ENCODE measurements around the gene SLC2A1.
A peak's percentile ranks its signal among the peaks of the same experiment; 100 is the strongest.

The SLC2A1 gene

GRCh38 chr1:42947117-42947516 is 11.6 kb downstream of the SLC2A1 start:
- no peaks in the 10 kb centered on the region for H3K9me3 ChIP-seq (ENCODE audit: control insufficient read depth, insufficient read depth, low read depth, low read length)
- no peak overlapping the region for H3K27ac ChIP-seq (ENCODE audit: low read depth, low read length)
- no peaks in the 10 kb centered on the region for H3K27me3 ChIP-seq (ENCODE audit: control insufficient read depth, insufficient read depth, low read length)
- H3K4me1 ChIP-seq (ENCODE audit: control insufficient read depth, insufficient read depth, low read length): peaks cover 85% of the 10 kb centered on the region
- H3K36me3 ChIP-seq (ENCODE audit: control insufficient read depth, insufficient read depth, low read length): peaks cover 82% of the 10 kb centered on the region
- no peak overlapping the region for H3K4me3 ChIP-seq (ENCODE audit: low read depth, low read length)
- no peak overlapping the region for H3K9ac ChIP-seq (ENCODE audit: low read length)

DNA sequence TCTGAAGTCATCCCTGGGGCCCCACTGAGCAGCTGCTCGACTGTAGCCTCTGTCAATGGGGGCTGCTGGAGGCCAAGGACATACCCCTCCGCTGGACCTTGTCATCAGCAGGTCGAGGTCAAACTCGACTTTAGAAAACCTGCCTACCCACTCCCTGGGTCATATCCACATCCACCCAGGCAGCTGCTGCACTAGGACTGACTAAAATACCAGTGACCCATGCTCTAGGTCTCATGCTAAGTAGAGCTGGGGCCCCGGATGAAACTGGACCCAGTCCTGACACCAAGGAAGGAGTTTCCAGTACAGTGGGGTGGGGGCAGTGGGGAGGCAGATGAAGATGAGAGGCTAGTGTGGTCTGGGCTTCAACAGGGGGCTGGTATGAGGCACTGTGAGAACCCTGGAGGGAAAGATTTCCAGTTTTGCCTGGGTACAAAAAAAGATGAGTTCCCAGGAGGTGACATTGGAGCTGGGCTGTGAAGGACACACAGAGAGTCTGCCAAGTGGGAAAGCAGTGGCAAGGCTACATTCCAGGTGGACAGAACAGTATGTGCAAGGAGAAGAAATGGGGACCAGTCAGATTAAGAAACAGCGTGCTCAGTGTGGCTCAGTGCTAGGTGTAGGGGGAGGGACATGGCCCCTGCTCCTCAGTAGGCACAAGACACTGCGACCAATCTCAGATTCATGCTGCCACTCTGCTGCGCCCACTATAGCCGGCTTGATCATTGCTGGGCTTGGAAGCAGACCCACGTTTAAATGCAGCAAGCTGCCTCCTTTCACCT is 12.4 kb downstream of the SLC2A1 start:
- H3K9me3 ChIP-seq (ENCODE audit: control insufficient read depth, insufficient read depth, low read depth, low read length): no peaks in the 10 kb centered on the region
- no peak overlapping the region for H3K27ac ChIP-seq (ENCODE audit: low read depth, low read length)
- no peak overlapping the region for H3K4me3 ChIP-seq (ENCODE audit: low read depth, low read length)
- no peak overlapping the region for H3K9ac ChIP-seq (ENCODE audit: low read length)
- peaks cover 82% of the 10 kb centered on the region for H3K36me3 ChIP-seq (ENCODE audit: control insufficient read depth, insufficient read depth, low read length)
- H3K4me1 ChIP-seq (ENCODE audit: control insufficient read depth, insufficient read depth, low read length): peaks cover 89% of the 10 kb centered on the region
- H3K27me3 ChIP-seq (ENCODE audit: control insufficient read depth, insufficient read depth, low read length): no peaks in the 10 kb centered on the region

GRCh38 chr1:42945164-42945563 is 13.5 kb downstream of the SLC2A1 start:
- Histone ChIP-seq H3K9ac (ENCODE audit: low read length) (no peak overlapping the region), H3K4me3 (ENCODE audit: low read depth, low read length) (no peak overlapping the region), H3K4me1 (ENCODE audit: control insufficient read depth, insufficient read depth, low read length) (peaks cover 88% of the 10 kb centered on the region), H3K36me3 (ENCODE audit: control insufficient read depth, insufficient read depth, low read length) (peaks cover 84% of the 10 kb centered on the region), H3K9me3 (ENCODE audit: control insufficient read depth, insufficient read depth, low read depth, low read length) (no peaks in the 10 kb centered on the region), H3K27me3 (ENCODE audit: control insufficient read depth, insufficient read depth, low read length) (no peaks in the 10 kb centered on the region), H3K27ac (ENCODE audit: low read depth, low read length) (no peak overlapping the region)

DNA sequence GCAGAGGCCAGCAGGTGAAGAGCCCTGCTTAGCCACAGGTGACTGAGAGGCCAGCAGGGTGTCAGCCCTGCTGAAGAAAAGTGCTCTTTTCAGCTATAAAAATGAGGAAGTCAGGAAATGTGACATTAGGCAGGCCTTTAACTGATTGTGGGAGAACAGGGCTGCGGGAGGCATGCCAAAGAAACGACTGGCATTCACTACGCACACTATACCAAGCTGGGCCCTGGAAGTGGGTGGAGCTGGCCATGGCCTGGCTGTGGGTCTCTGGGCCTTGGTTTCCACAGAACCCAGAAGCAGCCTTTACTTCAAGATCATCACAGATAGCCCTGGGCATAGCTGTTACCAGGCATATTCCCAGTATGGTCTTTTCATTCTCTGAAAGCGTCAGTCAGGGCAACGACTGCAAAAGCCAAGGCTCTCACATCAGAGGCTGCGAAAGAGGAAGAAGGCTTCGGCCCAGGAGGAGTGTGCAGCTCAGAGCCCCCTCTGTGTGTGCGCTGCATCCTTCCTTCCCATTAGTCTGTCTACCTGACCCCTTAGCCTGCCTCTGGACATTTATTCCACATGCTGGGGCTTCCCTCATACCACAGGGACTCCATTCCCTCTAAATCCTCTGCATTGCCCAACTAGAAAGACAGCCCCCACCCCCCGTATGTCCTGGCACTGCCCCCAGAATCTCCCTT is 14.3 kb downstream of the SLC2A1 start:
- peaks cover 83% of the 10 kb centered on the region for H3K4me1 ChIP-seq (ENCODE audit: control insufficient read depth, insufficient read depth, low read length)

DNA sequence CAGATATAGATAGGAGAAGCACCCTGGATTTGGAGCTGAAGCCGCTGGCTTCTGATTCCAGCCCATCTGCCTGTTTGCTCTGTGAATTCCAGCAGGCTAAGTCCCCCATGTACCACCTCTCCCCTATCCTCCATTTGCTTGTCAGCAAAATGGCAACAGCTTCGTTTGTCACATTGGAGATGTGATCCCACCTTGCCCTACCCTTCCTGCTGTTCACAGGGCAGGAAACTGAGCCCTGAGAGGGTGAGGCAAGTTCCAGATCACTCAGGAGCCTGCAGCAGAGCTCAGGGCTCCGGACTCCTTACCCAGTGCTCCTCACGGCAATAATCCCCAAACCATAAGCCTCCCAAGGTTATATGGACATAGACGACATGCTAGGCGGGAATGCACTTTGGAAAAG is 14.9 kb downstream of the SLC2A1 start:
- Histone ChIP-seq H3K27me3 (ENCODE audit: control insufficient read depth, insufficient read depth, low read length) (no peaks in the 10 kb centered on the region), H3K36me3 (ENCODE audit: control insufficient read depth, insufficient read depth, low read length) (peaks cover 90% of the 10 kb centered on the region), H3K4me3 (ENCODE audit: low read depth, low read length) (no peak overlapping the region), H3K27ac (ENCODE audit: low read depth, low read length) (no peak overlapping the region; the same call in 1 of the 2 replicates), H3K4me1 (ENCODE audit: control insufficient read depth, insufficient read depth, low read length) (peaks cover 82% of the 10 kb centered on the region), H3K9me3 (ENCODE audit: control insufficient read depth, insufficient read depth, low read depth, low read length) (no peaks in the 10 kb centered on the region), H3K9ac (ENCODE audit: low read length) (peak overlapping the region; percentile 4)

More for the DNA sequence above, 14.3 kb downstream of the SLC2A1 start:
- Histone ChIP-seq H3K27ac (ENCODE audit: low read depth, low read length) (no peak overlapping the region; the same call in 1 of the 2 replicates), H3K9ac (ENCODE audit: low read length) (peak overlapping the region; percentile 4), H3K9me3 (ENCODE audit: control insufficient read depth, insufficient read depth, low read depth, low read length) (no peaks in the 10 kb centered on the region), H3K36me3 (ENCODE audit: control insufficient read depth, insufficient read depth, low read length) (peaks cover 88% of the 10 kb centered on the region), H3K27me3 (ENCODE audit: control insufficient read depth, insufficient read depth, low read length) (no peaks in the 10 kb centered on the region), H3K4me3 (ENCODE audit: low read depth, low read length) (no peak overlapping the region)

DNA sequence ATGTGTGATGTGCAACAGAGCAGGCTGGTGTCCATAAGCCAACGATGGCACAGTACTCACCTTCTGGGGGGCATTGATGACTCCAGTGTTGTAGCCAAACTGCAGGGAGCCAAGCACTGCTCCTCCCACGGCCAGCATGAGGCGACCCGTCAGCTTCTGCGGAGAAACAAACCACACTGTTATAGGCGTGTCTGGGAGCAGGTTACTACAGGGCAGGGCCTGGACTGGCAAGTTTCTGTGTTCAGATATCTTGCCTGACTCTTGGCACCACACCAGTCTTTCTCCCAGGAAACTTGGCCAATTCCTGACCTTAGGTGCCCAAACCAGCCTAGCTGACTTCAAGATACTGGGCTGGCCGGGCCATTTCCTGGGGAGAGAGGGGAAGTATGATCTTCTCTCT is 15.5 kb downstream of the SLC2A1 start:
- Histone ChIP-seq H3K36me3 (ENCODE audit: control insufficient read depth, insufficient read depth, low read length) (peaks cover 93% of the 10 kb centered on the region), H3K9me3 (ENCODE audit: control insufficient read depth, insufficient read depth, low read depth, low read length) (no peaks in the 10 kb centered on the region), H3K9ac (ENCODE audit: low read length) (no peak overlapping the region), H3K27ac (ENCODE audit: low read depth, low read length) (no peak overlapping the region), H3K27me3 (ENCODE audit: control insufficient read depth, insufficient read depth, low read length) (no peaks in the 10 kb centered on the region), H3K4me3 (ENCODE audit: low read depth, low read length) (no peak overlapping the region), H3K4me1 (ENCODE audit: control insufficient read depth, insufficient read depth, low read length) (peaks cover 81% of the 10 kb centered on the region)

GRCh38 chr1:42942444-42942843 is 16.2 kb downstream of the SLC2A1 start:
- Histone ChIP-seq H3K4me1 (ENCODE audit: control insufficient read depth, insufficient read depth, low read length) (peaks cover 80% of the 10 kb centered on the region), H3K36me3 (ENCODE audit: control insufficient read depth, insufficient read depth, low read length) (peaks cover 94% of the 10 kb centered on the region), H3K4me3 (ENCODE audit: low read depth, low read length) (no peak overlapping the region), H3K9ac (ENCODE audit: low read length) (no peak overlapping the region), H3K9me3 (ENCODE audit: control insufficient read depth, insufficient read depth, low read depth, low read length) (no peaks in the 10 kb centered on the region), H3K27ac (ENCODE audit: low read depth, low read length) (no peak overlapping the region), H3K27me3 (ENCODE audit: control insufficient read depth, insufficient read depth, low read length) (no peaks in the 10 kb centered on the region)

DNA sequence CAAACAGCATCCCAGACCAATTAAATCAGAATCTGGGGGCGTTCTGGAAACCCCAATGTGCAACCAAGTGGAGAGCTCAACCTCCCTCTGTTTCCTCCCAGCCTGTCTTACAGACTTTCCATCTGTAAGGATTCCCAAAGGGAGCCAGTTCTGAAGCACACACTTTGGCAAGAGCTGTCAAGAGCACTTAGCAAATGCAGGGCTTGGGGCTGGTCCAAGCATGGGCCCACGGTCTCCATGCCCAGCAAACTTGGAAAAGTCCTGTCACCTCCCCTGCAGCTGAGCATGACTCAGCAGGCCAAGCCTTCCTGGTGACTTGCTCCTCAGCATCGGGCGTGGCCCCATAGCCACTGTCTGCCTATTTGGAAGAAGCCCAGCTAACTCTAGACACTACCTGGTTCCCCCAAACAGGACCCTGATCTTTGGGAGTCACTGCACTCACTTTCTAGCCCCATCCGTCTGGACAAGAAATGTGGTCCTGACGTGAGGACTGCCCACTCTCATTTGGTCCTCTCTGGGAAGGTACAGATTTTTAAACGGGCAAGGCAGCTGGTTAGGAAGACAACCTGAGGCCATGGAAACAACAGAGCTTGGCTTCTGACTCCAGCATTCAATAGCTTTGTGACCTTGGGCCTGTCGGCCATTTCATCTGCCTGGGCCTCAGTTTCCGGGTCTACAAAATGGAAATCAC is 16.9 kb downstream of the SLC2A1 start:
- Histone ChIP-seq H3K4me3 (ENCODE audit: low read depth, low read length) (no peak overlapping the region), H3K9ac (ENCODE audit: low read length) (no peak overlapping the region), H3K27ac (ENCODE audit: low read depth, low read length) (peak overlapping the region; percentile 73; the same call in 1 of the 2 replicates), H3K36me3 (ENCODE audit: control insufficient read depth, insufficient read depth, low read length) (peaks cover 95% of the 10 kb centered on the region), H3K27me3 (ENCODE audit: control insufficient read depth, insufficient read depth, low read length) (no peaks in the 10 kb centered on the region), H3K9me3 (ENCODE audit: control insufficient read depth, insufficient read depth, low read depth, low read length) (no peaks in the 10 kb centered on the region), H3K4me1 (ENCODE audit: control insufficient read depth, insufficient read depth, low read length) (peaks cover 80% of the 10 kb centered on the region)

DNA sequence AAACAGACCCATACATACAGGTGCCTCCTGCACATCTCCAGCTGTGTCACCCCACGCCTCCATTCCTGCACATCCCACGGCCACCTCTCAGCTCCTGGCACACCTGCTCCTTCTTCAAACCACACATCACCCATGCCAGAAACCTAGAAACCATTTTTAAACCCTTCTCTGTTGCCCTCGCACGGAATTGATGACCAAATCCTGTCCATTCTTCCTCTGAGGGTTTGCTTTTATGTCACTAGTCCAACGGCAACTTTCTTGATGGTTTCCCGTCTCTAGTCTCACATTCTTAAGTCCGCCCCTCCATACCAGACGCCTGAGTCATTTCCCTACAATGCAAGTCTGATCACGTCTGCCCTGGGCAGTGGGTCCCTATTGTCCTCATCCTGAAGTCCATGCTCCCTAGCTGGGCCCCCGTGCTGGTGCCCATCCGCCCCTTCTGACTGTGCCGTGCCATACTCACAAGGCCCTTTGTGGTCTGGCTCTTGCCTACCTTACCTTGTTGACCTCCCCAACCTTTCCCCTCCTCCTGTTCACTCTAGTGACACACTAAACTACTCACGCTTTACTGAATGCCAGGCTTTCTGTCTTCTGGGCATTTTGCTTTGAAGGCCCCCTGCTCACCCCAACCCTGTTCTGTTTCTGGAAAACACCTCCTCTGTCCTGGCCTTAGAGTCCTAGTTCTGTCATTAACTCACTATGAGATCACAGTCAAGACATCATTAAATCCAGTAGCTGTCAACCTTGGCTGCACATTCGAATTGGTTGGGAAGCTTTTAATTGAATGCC is 17.6 kb downstream of the SLC2A1 start:
- Histone ChIP-seq H3K4me3 (ENCODE audit: low read depth, low read length) (peak overlapping the region; percentile 5; the same call in 1 of the 2 replicates), H3K27ac (ENCODE audit: low read depth, low read length) (peak overlapping the region; percentile 73; the same call in 1 of the 2 replicates), H3K9ac (ENCODE audit: low read length) (no peak overlapping the region), H3K4me1 (ENCODE audit: control insufficient read depth, insufficient read depth, low read length) (peaks cover 80% of the 10 kb centered on the region), H3K9me3 (ENCODE audit: control insufficient read depth, insufficient read depth, low read depth, low read length) (no peaks in the 10 kb centered on the region), H3K36me3 (ENCODE audit: control insufficient read depth, insufficient read depth, low read length) (peaks cover 96% of the 10 kb centered on the region), H3K27me3 (ENCODE audit: control insufficient read depth, insufficient read depth, low read length) (no peaks in the 10 kb centered on the region)

DNA sequence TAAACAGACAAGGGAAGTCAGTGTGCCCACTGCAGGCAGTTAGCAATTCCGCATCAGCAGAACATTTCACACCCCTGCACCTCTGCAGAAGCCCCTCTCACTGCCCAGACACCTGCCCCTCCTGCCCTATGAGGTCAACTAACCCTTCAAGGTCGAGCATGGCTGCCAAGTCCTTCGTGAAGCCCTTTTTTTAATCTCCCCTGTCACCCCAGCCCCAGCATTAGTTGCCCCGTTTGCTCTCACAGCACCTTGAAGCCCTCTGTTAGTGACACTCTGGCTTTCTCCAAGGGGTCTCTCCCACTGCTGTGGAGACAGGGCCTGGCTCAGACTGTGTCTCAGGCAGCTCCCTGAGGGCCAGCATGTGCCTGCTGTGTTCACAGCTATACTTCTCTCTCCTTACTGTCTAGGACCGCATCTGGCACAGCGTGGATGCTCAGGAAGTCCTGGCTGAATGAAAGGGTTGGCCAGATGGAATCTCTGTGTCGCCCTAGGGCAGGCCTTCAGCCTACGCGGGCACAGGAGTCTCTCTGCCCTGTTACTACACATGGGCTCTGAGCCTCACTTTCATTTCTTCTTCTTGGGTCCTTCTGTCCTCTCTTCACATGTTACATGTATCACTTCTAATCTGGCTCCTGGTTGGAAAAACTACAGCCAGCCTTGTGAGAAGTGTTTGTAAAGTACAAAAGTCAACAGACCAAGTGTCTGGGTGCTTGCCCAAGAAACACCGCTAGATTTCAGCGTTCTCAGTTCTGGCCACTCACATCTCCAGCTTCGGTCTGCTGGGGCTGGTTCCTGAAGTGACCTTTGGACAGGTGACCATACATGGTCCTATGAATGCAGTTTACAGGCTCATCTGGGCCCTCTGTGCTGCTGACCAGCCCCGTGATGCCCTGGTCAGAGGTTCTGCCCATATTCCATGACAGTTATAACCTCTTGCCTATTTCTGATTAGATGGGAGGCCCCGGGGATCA is 19.7 kb downstream of the SLC2A1 start:
- Histone ChIP-seq H3K27ac (ENCODE audit: low read depth, low read length) (no peak overlapping the region), H3K27me3 (ENCODE audit: control insufficient read depth, insufficient read depth, low read length) (no peaks in the 10 kb centered on the region), H3K9ac (ENCODE audit: low read length) (no peak overlapping the region), H3K4me3 (ENCODE audit: low read depth, low read length) (no peak overlapping the region), H3K4me1 (ENCODE audit: control insufficient read depth, insufficient read depth, low read length) (peaks cover 72% of the 10 kb centered on the region), H3K9me3 (ENCODE audit: control insufficient read depth, insufficient read depth, low read depth, low read length) (no peaks in the 10 kb centered on the region), H3K36me3 (ENCODE audit: control insufficient read depth, insufficient read depth, low read length) (peaks cover 99% of the 10 kb centered on the region)
